Activated gamma-delta T cell (primary cell): ENCODE data around the gene EMX2.
"Not testable (repeated sequence)": the region's sequence is repeated elsewhere in the genome, so short reads cannot be mapped to it uniquely, and the experiment has no call there.

Experiments
- DNase-seq: peaks from one replicate; lab custom pipeline; 2025; lab: John Stamatoyannopoulos, UW

The EMX2 gene

GRCh38 chr10:117560942-117561341 lies 18.4 kb downstream of the EMX2 start:
- no peak for DNase-seq

DNA sequence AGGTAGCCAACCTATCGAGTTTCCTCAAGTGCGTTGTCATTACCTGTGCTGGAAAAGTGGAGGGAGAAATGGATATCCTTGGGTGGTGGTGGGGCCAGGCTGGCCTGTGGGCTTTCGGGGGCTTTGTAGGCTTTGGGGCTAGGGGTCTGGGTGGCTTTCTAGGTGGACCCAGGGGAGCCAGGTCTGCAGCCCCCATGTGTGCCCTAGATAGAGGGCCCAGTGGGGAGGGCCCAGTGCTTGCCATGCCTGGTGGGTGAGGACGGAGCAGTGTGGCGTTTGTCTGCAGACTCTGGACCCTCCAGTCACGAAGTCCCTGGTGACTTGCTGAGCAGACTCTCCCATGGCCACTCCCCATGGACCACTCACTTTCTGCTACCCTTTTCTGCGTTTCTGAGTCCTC lies 19.7 kb downstream of the EMX2 start:
- DNase-seq = no peak

DNA sequence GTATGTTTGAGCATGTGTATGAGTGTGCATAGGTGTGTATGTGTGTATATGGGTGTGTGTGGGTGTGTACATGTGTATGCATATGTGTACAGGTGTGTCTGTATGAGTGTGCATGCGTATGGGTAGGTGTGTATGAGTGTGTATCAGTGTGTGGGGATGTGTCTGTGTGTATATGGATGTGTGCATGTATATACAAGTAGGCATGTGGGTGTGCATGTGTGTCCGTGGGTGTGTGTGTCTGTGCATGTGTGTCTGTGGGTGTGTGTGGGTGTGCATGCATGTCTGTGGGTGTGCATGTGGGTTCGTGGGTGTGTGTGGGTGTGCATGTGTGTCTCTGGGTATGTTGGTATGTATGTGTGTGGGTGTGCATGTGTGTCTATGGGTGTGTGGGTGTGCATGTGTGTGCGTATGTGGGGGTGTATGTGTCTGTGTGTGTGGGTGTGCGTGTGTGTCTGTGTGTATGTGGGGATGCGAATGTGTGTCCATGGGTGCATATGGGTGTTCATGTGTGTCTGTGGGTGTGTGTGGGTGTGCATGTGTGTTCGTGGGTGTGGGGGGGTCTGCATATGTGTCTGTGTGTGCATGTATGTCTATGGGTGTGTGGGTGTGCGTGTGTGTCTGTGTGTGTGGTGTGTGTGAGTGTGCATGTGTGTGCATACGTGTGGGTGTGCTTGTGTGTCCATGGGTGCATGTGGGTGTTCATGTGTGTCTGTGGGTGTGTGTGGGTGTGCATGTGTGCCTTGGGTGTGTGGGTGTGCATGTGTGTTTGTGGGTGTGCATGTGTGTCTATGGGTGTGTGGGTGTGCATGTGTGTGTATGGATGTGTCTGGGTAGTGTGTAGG lies 20.6 kb downstream of the EMX2 start:
- no peak for DNase-seq

DNA sequence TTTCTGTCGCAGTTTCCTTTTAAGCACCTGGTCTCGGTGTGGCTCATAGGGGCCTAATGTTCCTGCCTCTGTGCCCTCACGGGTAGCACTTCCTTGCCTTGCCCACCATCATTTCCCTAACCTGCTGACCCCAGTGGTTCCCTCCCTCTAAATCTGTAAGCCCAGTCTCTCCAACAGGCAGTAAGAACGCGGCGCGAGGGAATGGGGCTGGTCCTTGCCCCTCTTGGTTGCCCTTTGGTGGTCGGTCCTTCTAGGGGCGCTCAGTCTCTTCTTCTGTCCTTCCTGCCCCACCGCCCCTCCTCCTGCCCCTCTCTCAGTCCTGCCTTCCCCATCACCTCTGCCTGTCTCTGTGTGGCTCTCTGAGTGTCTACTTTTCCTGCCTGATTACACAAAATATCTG lies 21.2 kb downstream of the EMX2 start:
- no peak for DNase-seq

DNA sequence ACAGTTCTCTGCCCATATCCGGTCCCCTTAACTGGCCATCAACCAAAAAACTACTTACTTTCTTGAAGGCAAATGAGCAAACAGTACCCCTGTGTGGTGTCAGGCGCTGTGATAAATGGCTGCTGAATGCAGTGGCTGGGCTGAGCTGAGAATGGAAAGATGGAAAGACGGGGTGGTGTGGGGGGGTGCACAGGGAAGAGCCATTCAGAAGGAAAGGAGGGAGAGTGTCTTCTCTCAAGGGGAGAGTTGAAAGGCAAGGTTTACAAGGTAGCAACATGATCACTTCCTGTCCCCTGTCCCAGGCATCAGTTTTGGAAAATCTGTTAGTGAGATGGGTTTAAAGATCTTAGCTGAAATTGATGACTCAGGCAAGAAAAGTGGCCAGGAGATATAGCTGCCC lies 22.5 kb downstream of the EMX2 start:
- DNase-seq = no peak

DNA sequence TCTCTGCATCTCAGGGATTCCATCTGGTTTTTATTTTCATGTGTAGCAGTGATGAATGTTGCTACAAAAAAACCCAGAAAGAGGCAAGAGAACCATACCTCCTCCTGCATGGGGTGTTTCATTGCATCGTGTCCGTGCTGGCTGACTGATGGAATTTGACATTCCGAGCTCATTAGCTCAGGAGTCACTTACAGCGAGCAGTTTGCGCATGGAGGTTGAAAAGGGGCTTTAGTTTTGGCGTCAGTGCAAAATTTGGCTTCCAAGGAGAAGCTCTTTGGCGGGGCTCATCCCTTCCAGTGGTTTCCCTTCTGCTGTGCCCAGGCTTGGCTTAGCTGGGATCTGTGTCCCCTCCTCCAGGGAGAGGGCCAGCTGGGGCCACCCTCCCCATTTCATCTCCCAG lies 25.8 kb downstream of the EMX2 start:
- DNase-seq = no peak

DNA sequence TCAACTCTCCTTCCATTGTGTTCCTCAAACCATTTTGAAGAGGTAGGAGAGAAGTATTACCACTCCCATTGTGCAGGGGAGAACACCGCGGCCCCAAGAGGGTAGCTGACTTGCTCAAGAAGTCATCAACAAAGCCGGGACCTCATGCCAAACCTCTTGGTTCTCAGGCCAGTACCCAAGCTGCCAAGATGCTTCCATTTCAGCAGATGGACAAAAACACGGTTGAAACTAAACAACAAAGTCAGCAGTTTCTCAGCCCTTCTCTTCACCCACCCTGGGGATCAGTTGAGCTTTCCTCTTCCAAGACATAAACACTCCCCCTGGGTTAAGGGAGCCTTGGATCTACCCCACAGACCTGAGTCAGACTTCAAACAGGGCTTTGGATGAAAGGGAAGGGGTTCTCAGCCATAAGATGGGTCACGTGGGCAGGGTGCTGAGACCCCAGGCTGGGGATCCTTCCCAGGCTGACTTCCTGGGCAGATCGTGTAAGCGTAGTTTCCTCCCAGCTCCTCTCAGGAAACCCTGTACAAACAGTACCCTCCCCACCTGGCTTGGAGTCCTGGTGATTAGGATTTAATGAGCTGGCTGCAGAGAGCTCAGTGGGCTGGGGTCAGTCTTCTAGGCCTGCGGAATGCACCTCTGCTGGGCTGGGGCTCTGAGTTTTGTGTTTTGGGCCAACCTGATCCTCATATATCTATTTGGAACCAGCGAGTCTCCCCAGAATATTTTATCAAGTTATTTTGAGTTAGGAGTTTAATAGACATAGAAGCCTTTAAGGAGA lies 27.3 kb downstream of the EMX2 start:
- DNase-seq = no peak

DNA sequence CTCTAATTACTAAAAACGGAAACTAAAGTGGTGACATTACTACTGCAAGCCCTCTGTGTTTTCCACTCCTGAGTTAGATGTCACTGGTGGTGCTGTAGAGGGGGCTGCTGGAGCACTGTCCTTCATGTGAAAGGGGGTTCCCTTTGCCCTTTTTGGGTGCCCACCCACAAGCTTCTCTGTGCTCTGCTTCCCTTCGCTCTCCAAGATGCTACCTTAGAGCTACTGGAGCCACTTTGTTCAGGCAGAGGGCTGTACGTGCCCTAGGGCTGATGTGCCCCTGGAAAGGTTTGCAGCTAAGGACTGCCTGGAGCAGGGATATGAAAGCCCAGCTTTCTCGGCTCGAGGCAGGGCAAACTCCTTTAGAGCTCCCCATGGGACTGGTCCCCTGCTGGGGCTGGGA lies 28.3 kb downstream of the EMX2 start:
- DNase-seq = no peak

- DNase-seq = no peak
Measured at GRCh38 chr10:117574498-117575146, 32.1 kb downstream of the EMX2 start.

- DNase-seq = no peak
Measured at GRCh38 chr10:117578490-117578889, 35.9 kb downstream of the EMX2 start.

- no peak for DNase-seq
Measured at GRCh38 chr10:117578999-117579590, 36.5 kb downstream of the EMX2 start.

DNA sequence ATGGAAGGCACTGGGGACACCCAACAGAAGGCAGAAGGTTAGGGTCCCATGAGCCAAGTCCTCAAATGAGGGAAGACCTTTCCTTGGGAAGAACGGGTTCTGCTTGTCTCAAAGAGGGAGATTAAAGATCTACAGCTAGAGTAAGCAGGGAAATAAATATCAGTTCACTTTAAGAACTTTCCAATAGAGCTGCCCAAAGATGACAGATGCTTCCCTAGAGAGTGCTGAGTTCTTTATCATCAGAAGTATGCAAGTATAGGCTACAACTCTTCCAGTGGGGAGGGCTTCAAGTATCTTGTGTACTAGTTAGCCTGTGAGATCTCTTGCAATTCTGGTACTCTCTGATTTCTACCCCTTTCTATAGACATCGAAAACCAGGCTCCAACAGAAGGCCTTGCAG lies 39.4 kb downstream of the EMX2 start:
- no peak for DNase-seq

- not testable (repeated sequence) for DNase-seq
Measured at GRCh38 chr10:117584831-117585230, 42.3 kb downstream of the EMX2 start.

GRCh38 chr10:117587036-117587435 lies 44.5 kb downstream of the EMX2 start:
- no peak for DNase-seq

DNA sequence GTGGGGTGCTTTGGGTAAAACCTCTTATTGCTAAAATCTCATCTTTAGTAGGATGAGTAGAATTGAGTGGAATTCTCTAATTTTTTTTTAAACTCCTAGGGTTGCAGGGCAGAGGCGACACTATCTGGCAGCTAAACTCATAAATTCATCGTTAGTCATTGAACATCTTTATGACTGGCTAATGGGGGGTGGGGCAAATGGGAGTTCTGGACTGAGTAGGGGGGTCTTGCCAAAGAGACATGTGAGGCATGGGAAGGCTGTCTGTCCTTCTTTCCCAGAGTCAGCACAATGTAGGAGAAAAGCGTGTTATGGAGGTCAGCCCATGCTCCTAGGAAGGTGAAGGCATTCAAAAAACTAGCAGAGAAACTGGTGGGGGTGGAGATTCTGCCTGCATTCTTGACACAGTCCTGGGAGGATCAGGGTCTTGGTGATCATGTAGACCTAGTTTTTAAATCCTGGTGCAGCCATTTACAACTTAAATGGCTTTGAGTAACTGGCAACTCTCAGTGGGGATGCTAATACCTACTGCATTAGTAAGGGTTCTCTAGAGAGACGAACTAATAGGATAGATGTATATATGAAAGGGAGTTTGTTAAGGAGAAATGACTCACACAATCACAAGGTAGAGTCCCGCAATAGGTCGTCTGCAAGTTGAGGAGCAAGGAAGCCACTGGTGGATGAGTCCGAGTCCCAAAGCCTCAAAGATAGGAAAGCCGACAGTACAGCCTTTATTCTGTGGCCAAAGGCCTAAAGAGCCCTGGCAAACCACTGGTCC lies 47.7 kb downstream of the EMX2 start:
- DNase-seq = no peak

DNA sequence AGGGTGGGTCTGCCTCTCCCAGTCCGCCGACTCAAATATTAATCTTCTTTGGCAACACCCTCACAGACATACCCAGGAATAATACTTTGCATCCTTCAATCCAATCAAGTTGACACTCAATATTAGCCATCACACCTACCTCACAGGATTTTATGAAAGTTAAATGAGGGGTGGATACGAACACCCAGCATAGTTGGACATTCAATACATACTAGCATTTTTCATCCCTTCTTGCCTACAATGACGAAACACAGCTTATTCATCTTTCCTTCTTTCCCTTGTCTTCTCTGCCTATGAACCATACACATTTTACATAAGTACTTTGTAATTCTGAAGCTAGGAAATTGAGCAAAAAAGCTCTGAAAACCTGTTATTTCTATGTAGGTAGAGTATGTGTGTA lies 48.5 kb downstream of the EMX2 start:
- no peak for DNase-seq

DNA sequence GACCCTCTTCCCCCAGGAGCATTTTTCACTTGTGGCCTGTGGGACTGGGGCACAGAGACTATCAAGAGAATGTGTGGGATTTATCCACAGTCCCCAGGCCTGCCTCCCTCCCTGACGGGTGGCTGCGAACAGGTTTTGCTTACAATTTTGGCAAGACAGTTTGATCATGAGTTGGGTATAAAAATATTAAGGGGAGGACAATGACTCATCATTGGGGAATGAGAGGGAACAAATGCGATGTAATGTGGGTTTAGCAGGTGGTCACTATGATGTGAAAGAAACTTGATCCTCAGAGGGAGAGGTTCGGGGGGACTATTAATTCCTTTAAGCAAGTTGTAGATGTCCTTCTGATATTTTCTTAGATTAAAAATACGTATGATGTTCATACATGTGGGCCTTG lies 52.2 kb downstream of the EMX2 start:
- no peak for DNase-seq

DNA sequence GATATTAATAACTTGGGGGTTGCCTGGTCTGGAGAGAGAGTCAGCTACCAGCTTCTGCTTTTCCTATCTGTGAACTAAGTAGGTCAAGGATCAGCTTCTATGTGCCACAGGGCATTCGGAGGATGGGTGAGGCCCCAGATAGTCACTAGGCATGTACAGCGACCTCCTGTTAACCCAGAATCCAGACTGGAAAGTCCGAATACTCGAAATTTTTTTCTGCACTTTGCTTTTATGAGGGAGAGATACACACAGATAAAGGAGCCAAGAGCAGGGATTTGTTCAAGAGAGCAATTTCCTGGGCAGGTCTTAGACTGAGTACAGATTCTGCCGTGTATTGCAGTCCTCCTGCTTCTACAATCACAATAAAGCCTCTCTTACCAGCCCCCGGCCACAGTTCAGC lies 54.2 kb downstream of the EMX2 start:
- no peak for DNase-seq

DNA sequence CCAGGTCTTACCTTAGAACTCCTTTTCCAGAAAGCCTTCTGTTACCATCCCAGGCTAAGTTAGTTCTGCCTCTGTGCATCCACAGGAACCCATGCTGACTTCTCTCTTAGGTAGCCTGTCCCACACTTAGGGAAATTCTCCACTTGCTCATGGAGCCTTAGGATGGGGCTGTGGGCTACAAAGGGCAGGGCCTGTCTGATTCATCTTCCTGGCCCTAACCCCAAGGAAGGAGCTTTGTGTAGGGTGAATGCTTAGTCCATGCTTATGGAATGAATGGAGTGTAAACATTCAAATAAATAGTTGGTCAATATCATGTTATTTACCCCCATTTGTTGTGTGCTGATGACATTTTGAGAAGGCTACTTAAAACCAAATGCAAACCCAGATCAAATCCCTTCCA lies 54.7 kb downstream of the EMX2 start:
- DNase-seq = no peak
